Endodermal cell (in vitro differentiated cells): ENCODE results near the gene CLIC1. TPM values are rescaled to one million over a fixed set of nuclear protein-coding genes. Genes with fewer than 3 reads are reported as not detected.
A peak's percentile ranks its signal among the peaks of the same experiment; 100 is the strongest.

ENCODE experiments used
- DNase-seq: peaks from one replicate; pipeline ENCODE4 v3.0.0-alpha.2; 2017
- H3K27ac ChIP-seq: 2 replicates; pipeline ENCODE4 v1.5.1; 2013; ENCODE audit warnings: mild to moderate bottlenecking, low read depth, low read length, moderate library complexity
- H3K27me3 ChIP-seq: 2 replicates; pipeline ENCODE4 v1.6.1; 2013; ENCODE audit warnings: mild to moderate bottlenecking, low read length, moderate library complexity; ENCODE audit not compliant: insufficient read depth, control insufficient read depth, poor library complexity, severe bottlenecking
- H3K36me3 ChIP-seq: 2 replicates; pipeline ENCODE4 v1.7.0; 2013; ENCODE audit warnings: mild to moderate bottlenecking, low read length, moderate library complexity; ENCODE audit not compliant: control insufficient read depth, insufficient read depth
- H3K4me1 ChIP-seq: one replicate; pipeline ENCODE4 v1.7.0; 2013; ENCODE audit warnings: low read length; ENCODE audit not compliant: control insufficient read depth, insufficient read depth
- H3K4me3 ChIP-seq: 2 replicates; pipeline ENCODE4 v1.5.1; 2013; ENCODE audit warnings: mild to moderate bottlenecking, low read length, moderate library complexity
- H3K9ac ChIP-seq: 2 replicates; pipeline ENCODE4 v1.6.1; 2013; ENCODE audit warnings: mild to moderate bottlenecking, low read length, moderate library complexity; ENCODE audit not compliant: poor library complexity, severe bottlenecking; ENCODE audit errors: extremely low read depth
- H3K9me3 ChIP-seq: 2 replicates; pipeline ENCODE4 v1.6.1; 2013; ENCODE audit warnings: mild to moderate bottlenecking, low read length, moderate library complexity; ENCODE audit not compliant: control insufficient read depth
- H3K27ac Mint-ChIP-seq: 2 replicates; pipeline ENCODE4 v1.8.0; 2020; ENCODE audit warnings: mixed read lengths
- H3K27me3 Mint-ChIP-seq: 2 replicates; pipeline ENCODE4 v1.8.0; 2021; ENCODE audit warnings: mild to moderate bottlenecking, mixed read lengths; ENCODE audit not compliant: insufficient read depth
- H3K36me3 Mint-ChIP-seq: 2 replicates; pipeline ENCODE4 v1.8.0; 2020; ENCODE audit warnings: low read depth, mixed read lengths
- H3K4me1 Mint-ChIP-seq: 2 replicates; pipeline ENCODE4 v1.8.0; 2020; ENCODE audit warnings: mixed read lengths
- H3K4me3 Mint-ChIP-seq: 2 replicates; pipeline ENCODE4 v1.8.0; 2020; ENCODE audit warnings: mild to moderate bottlenecking, moderate library complexity, mixed read lengths
- H3K9me3 Mint-ChIP-seq: 2 replicates; pipeline ENCODE4 v1.8.0; 2020; ENCODE audit warnings: mild to moderate bottlenecking, mixed read lengths
- CTCF ChIP-seq: fragments of 200-600 bp; sonication (generic); conservative IDR thresholded peaks from 2 replicates; pipeline ENCODE4 v1.5.0; 2021; ENCODE audit warnings: antibody characterized with exemption, mild to moderate bottlenecking
- WGBS, 2 experiments: methylation state at CpG; one replicate each; pipeline versions ENCODE4 v1.1.5 to v1.1.7; 2013; ENCODE audit warnings: missing lambda C conversion rate in 2 of 2, mixed read lengths in 1 of 2; ENCODE audit not compliant: insufficient coverage in 1 of 2, insufficient read length in 1 of 2; 5-methylcytosine and 5-hydroxymethylcytosine counted together
- total RNA-seq, 2 donors: library from RNA; stranded (reverse); fragmentation: NEBNext Ultra II Directional in 1 of 2; extraction: Animal tissue kit (Norgen Biotek cat#: 25700) in 1 of 2; gene quantifications; 2 replicates in 1 of 2; 3 replicates in 1 of 2; pipeline ENCODE4 v1.2.1, GENCODE V29; 2021

The CLIC1 gene
- total RNA-seq, 2 donors from 2014 or later, result 289 to 380 TPM

GRCh38 chr6:31721351-31722020 is 14.8 kb downstream of the CLIC1 start, which contains the start of gene LY6G6C:
LY6G6C (minus strand) TSS chr6:31721746; CDS start chr6:31721679, 67 bp downstream.
- Histone ChIP-seq H3K36me3 (peaks cover 10% of the 10 kb centered on the region), H3K9ac (no peak within 1 kb of the TSS), H3K4me3 (no peak within 1 kb of the TSS), H3K4me1 (no peaks in the 10 kb centered on the region), H3K27ac (no peak within 1 kb of the TSS), H3K27me3 (no peaks in the 10 kb centered on the region), H3K9me3 (no peaks in the 10 kb centered on the region)
- Mint-ChIP-seq H3K9me3 (no peaks in the 10 kb centered on the region), H3K4me1 (peaks cover 15% of the 10 kb centered on the region), H3K4me3 (no peak within 1 kb of the TSS), H3K27ac (no peak within 1 kb of the TSS), H3K36me3 (peaks cover 10% of the 10 kb centered on the region), H3K27me3 (no peaks in the 10 kb centered on the region)
- no peak for TF ChIP-seq CTCF
- no peak for DNase-seq
- WGBS, 2 experiments, result 81 to 100% methylated on average over 1 to 4 of the region's 4 CpGs

GRCh38 chr6:31720196-31720770 is 16.0 kb downstream of the CLIC1 start:
- Mint-ChIP-seq H3K27me3 (no peaks in the 10 kb centered on the region), H3K4me3 (no peak overlapping the region), H3K27ac (no peak overlapping the region), H3K9me3 (no peaks in the 10 kb centered on the region), H3K4me1 (peaks cover 15% of the 10 kb centered on the region), H3K36me3 (no peaks in the 10 kb centered on the region)
- Histone ChIP-seq H3K4me3 (no peak overlapping the region), H3K4me1 (no peaks in the 10 kb centered on the region), H3K27ac (no peak overlapping the region), H3K9ac (no peak overlapping the region), H3K9me3 (no peaks in the 10 kb centered on the region), H3K27me3 (no peaks in the 10 kb centered on the region), H3K36me3 (no peaks in the 10 kb centered on the region)
- no peak for DNase-seq
- no peak for TF ChIP-seq CTCF
- WGBS, 2 experiments, result 93 to 94% methylated on average over 2 to 5 of the region's 5 CpGs

GRCh38 chr6:31719001-31719400 is 17.3 kb downstream of the CLIC1 start:
- no peak overlapping the region for H3K4me3 ChIP-seq
- no peak for TF ChIP-seq CTCF

More at GRCh38 chr6:31719001-31719400, 17.3 kb downstream of the CLIC1 start:
- Histone ChIP-seq H3K27ac (no peak overlapping the region), H3K4me1 (peaks cover 3% of the 10 kb centered on the region), H3K36me3 (no peaks in the 10 kb centered on the region), H3K9me3 (no peaks in the 10 kb centered on the region), H3K27me3 (no peaks in the 10 kb centered on the region), H3K9ac (no peak overlapping the region)
- Mint-ChIP-seq H3K4me1 (peaks cover 23% of the 10 kb centered on the region), H3K4me3 (no peak overlapping the region), H3K27me3 (no peaks in the 10 kb centered on the region), H3K27ac (no peak overlapping the region), H3K9me3 (no peaks in the 10 kb centered on the region), H3K36me3 (no peaks in the 10 kb centered on the region)
- WGBS, 2 experiments, result 92 to 93% methylated on average over 4 to 6 of the region's 6 CpGs
- peak; percentile 47 for DNase-seq
